NK-92 (cell line): ENCODE results near the gene TBX1.

Experiments
- DNase-seq: peaks from one replicate; lab custom pipeline; 2025; ENCODE audit not compliant: unreplicated experiment; lab: John Stamatoyannopoulos, UW

TBX1 gene

GRCh38 chr22:19798003-19798665 is 37.6 kb downstream of the TBX1 start:
- DNase-seq = no peak

GRCh38 chr22:19798891-19799293 is 38.3 kb downstream of the TBX1 start:
- DNase-seq = no peak

- no peak for DNase-seq
Measured at GRCh38 chr22:19799322-19800190, 39.0 kb downstream of the TBX1 start.

- no peak for DNase-seq
Measured at GRCh38 chr22:19800306-19800705, 39.7 kb downstream of the TBX1 start.

GRCh38 chr22:19800761-19801244 is 40.2 kb downstream of the TBX1 start:
- no peak for DNase-seq

GRCh38 chr22:19801340-19802000 is 40.9 kb downstream of the TBX1 start:
- DNase-seq = no peak

- DNase-seq = no peak
Measured at GRCh38 chr22:19802001-19802893, 41.7 kb downstream of the TBX1 start.

GRCh38 chr22:19802894-19803735 is 42.5 kb downstream of the TBX1 start:
- no peak for DNase-seq

- no peak for DNase-seq
Measured at GRCh38 chr22:19803736-19804267, 43.2 kb downstream of the TBX1 start.

- DNase-seq = no peak
Measured at GRCh38 chr22:19805821-19806212, 45.2 kb downstream of the TBX1 start.

GRCh38 chr22:19806213-19807160 is 45.9 kb downstream of the TBX1 start:
- DNase-seq = no peak

- DNase-seq = no peak
Measured at GRCh38 chr22:19807161-19807913, 46.8 kb downstream of the TBX1 start.

GRCh38 chr22:19807914-19808872 is 47.6 kb downstream of the TBX1 start:
- no peak for DNase-seq

GRCh38 chr22:19808873-19809478 is 48.4 kb downstream of the TBX1 start:
- DNase-seq = no peak

- DNase-seq = no peak
Measured at GRCh38 chr22:19809741-19810140, 49.2 kb downstream of the TBX1 start.
